Renal pelvis (tissue), 3 donors: ENCODE data around the gene NAA16. TPM values are rescaled to one million over a fixed set of nuclear protein-coding genes. Genes with fewer than 3 reads are reported as not detected.

Experiments
- polyA plus RNA-seq, 3 donors: library from polyadenylated mRNA; unstranded; fragments of 120-200 nt; gene quantifications; one replicate each; pipeline ENCODE4 v1.2.1, GENCODE V29; 2013; ENCODE audit not compliant: insufficient read length in 3 of 3

The NAA16 gene
- polyA plus RNA-seq, 3 donors, result 24.0 to 47.8 (median 38.5) TPM

Other genes with a start within 250 kb of the NAA16 start
- gene WBP4, start 249.8 kb upstream of the NAA16 start, polyA plus RNA-seq, result 10 to 100 TPM; 21.7 to 23.5 (median 21.7) TPM
- gene KBTBD6, start 178.5 kb upstream of the NAA16 start, polyA plus RNA-seq, result 10 to 100 TPM; 17.0 to 18.2 (median 17.1) TPM
- 10 to 100 TPM; 17.6 to 19.4 (median 19.1) TPM for gene KBTBD7, start 116.7 kb upstream of the NAA16 start, polyA plus RNA-seq
- 10 to 100 TPM; 12.9 to 23.8 (median 18.0) TPM for gene MTRF1, start 47.7 kb upstream of the NAA16 start, polyA plus RNA-seq
- gene RGCC, start 146.3 kb downstream of the NAA16 start, polyA plus RNA-seq, result 10 to 100 TPM in 1 of 3 donors, 1 to 10 TPM in 2; 8.0 to 12.3 (median 9.4) TPM